ENCODE results near the gene CDKN1A. TPM values are rescaled to one million over a fixed set of nuclear protein-coding genes. Genes with fewer than 3 reads are reported as not detected.
"Not testable (repeated sequence)": the region's sequence is repeated elsewhere in the genome, so short reads cannot be mapped to it uniquely, and the experiment has no call there.

CDKN1A gene
- total RNA-seq, 6 donors from 2014 or later: 61.8 to 186 (median 127) TPM

- Histone ChIP-seq H3K9me3 (no peaks in the 10 kb centered on the region), H3K27ac (no peak overlapping the region), H3K27me3 (no peaks in the 10 kb centered on the region), H3K4me1 (peaks cover 0 to 11% (median 2%) of the 10 kb centered on the region in 4 donors), H3K36me3 (no peaks in the 10 kb centered on the region), H3K4me3 (no peak overlapping the region)
- ATAC-seq (ENCODE audit: low FRiP score in 2 of 2): no peak
- TF ChIP-seq POLR2AphosphoS5 (IDR thresholded peaks at IDR 0.05) (no peak), CTCF (IDR thresholded peaks at IDR 0.05) (no peak), POLR2A (IDR thresholded peaks at IDR 0.05) (no peak), EP300 (IDR thresholded peaks at IDR 0.05) (no peak)
- WGBS, 2 donors: 84 to 85% methylated on average over 3 of the region's 3 CpGs
- DNase-seq: no peak
These were observed 29.4 kb upstream of the CDKN1A start for GRCh38 chr6:36649086-36649485.

- no peak for DNase-seq
- TF ChIP-seq CTCF (IDR thresholded peaks at IDR 0.05) (no peak), POLR2A (IDR thresholded peaks at IDR 0.05) (no peak), POLR2AphosphoS5 (IDR thresholded peaks at IDR 0.05) (no peak), EP300 (IDR thresholded peaks at IDR 0.05) (no peak)
- Histone ChIP-seq H3K36me3 (no peaks in the 10 kb centered on the region), H3K27me3 (no peaks in the 10 kb centered on the region), H3K4me3 (no peak overlapping the region), H3K4me1 (peaks cover 0 to 7% (median 2%) of the 10 kb centered on the region in 4 donors), H3K27ac (no peak overlapping the region), H3K9me3 (no peaks in the 10 kb centered on the region)
- no peak for ATAC-seq (ENCODE audit: low FRiP score in 2 of 2)
- WGBS, 2 donors: 68 to 69% methylated on average over 12 to 13 of the region's 13 CpGs
These were observed 28.6 kb upstream of the CDKN1A start for GRCh38 chr6:36649701-36650484.

GRCh38 chr6:36650848-36651478 lies 27.6 kb upstream of the CDKN1A start:
- no peaks in the 10 kb centered on the region for H3K27me3 ChIP-seq
- TF ChIP-seq EP300 (IDR thresholded peaks at IDR 0.05): no peak
- TF ChIP-seq POLR2A (IDR thresholded peaks at IDR 0.05): no peak
- TF ChIP-seq POLR2AphosphoS5 (IDR thresholded peaks at IDR 0.05): no peak
- TF ChIP-seq CTCF (IDR thresholded peaks at IDR 0.05): no peak
- H3K4me3 ChIP-seq: no peak overlapping the region
- 15 to 26% methylated on average over 2 of the region's 2 CpGs for WGBS, 2 donors
- H3K27ac ChIP-seq: no peak overlapping the region
- H3K36me3 ChIP-seq: no peaks in the 10 kb centered on the region
- H3K4me1 ChIP-seq: peaks cover 0 to 7% (median 2%) of the 10 kb centered on the region in 4 donors
- DNase-seq: no peak
- peak in 1 of 2 donors; percentile 28 for ATAC-seq (ENCODE audit: low FRiP score in 2 of 2)
- no peaks in the 10 kb centered on the region for H3K9me3 ChIP-seq

- Histone ChIP-seq H3K4me1 (peaks cover 0 to 7% (median 2%) of the 10 kb centered on the region in 4 donors), H3K36me3 (no peaks in the 10 kb centered on the region), H3K27ac (no peak overlapping the region), H3K4me3 (no peak overlapping the region), H3K27me3 (no peaks in the 10 kb centered on the region), H3K9me3 (no peaks in the 10 kb centered on the region)
- 90 to 91% methylated on average over 11 of the region's 11 CpGs for WGBS, 2 donors
- no peak for DNase-seq
- TF ChIP-seq POLR2A (IDR thresholded peaks at IDR 0.05) (no peak), CTCF (IDR thresholded peaks at IDR 0.05) (no peak)
- ATAC-seq (ENCODE audit: low FRiP score in 2 of 2): no peak
These were observed 26.7 kb upstream of the CDKN1A start for GRCh38 chr6:36651659-36652379.

- H3K4me1 ChIP-seq; DNase-seq; H3K27ac ChIP-seq; H3K36me3 ChIP-seq; H3K9me3 ChIP-seq; H3K27me3 ChIP-seq; ATAC-seq (ENCODE audit: low FRiP score in 2 of 2); H3K4me3 ChIP-seq: not testable (repeated sequence)
- WGBS, 2 donors: 79 to 88% methylated on average over 5 of the region's 5 CpGs
These were observed 24.0 kb upstream of the CDKN1A start for GRCh38 chr6:36654469-36654868.
